GM19193 (cell line): ENCODE results near the gene MIS18A.

Experiments used
- POLR2A ChIP-seq: IDR thresholded peaks from 4 replicates; pipeline ENCODE4 v1.6.1; 2011; ENCODE audit not compliant: insufficient read depth, insufficient read length; ENCODE audit errors: extremely low read depth

MIS18A gene

DNA sequence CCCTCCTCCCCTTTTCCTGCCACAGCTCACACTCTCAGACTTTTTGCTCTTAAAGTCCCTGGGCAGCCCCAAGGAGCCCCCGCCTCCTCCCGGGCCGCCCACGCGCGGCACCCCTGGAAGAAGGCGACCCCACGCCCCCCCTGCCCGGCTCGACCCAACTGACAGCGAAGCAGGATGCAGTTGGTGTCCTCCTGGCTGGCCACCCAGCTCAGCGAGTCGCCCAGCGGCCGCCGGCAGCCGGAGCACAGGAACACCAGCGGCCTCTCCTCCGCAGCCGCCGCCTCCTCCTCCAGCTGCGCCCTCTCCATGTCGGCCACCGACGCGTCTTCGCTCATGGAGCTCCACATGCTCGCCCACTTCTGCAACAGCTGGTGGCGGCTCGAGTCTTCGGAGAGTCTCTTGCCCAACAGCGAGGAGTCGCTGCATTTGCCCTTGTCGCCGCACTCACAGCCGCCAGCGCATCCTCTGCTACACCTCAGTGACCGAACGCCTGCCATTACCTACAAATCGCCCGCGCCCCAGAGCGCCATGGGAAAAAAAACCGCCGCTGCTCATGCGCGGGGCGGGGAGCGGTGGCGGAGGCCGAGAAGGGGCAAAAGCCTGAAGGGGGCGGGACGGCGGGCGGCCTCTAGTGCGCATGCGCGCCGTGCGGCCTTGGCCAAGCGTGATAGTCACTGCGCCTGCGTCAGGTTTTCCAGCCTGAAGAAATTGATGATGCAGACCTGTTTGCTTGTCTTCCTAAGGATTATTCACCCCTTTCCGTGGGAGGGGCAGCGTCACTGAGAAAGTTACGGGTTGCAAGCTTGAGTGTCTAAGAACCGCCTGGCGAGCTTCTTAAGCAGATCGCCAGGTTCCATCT, at the start of gene MIS18A:
TSS of gene MIS18A (minus strand) at position 532 of the 859 bp plus-strand sequence. CDS start at position 497, 35 bp downstream.
- TF ChIP-seq POLR2A, result peak; percentile 82

GRCh38 chr21:32328595-32328994, 49.7 kb upstream of the MIS18A start:
- TF ChIP-seq POLR2A, result no peak

GRCh38 chr21:32325706-32326105, 46.9 kb upstream of the MIS18A start:
- no peak for TF ChIP-seq POLR2A

GRCh38 chr21:32322676-32323075, 43.8 kb upstream of the MIS18A start:
- TF ChIP-seq POLR2A, result no peak

DNA sequence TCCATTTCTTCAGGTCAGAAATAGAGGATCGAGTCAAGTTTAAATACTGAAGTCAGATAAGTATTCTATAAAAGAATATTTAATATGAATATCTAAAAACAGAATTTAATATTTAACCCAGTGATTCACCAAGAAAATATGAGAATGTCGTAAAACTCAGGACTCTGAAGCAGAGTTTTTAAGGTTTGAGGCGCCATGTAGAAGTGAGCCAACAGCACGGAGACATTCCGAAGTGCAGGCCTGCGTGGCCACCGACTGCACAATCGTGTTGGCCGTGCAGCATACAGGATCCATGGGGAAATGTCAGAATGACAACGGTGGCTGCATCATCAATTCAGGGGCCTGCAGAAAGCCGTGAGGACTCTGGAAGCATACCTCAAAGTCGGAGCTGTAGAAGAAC, 43.3 kb upstream of the MIS18A start:
- TF ChIP-seq POLR2A, result no peak

DNA sequence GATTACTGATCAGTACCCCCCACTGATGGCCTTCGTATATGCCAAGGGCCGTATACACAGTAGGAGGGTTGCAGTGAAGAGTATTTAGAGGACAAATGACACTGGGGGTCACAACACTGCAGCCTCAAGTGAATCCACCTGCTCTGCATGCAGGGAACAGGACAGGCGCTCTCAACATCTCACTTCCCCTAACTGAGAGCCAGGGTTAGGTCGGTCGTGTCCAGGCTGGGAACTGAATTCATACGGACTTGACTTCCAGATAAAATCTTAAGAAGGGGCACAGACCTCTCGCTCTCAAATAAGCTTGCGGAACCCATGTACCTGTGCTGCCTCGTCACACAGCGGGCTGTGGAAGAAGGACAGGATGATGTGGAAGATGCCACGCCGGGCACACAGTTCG, 42.6 kb upstream of the MIS18A start:
- TF ChIP-seq POLR2A, result no peak

GRCh38 chr21:32320726-32321125, 41.9 kb upstream of the MIS18A start:
- no peak for TF ChIP-seq POLR2A

- no peak for TF ChIP-seq POLR2A
These were observed 41.2 kb upstream of the MIS18A start for GRCh38 chr21:32320059-32320458.

- no peak for TF ChIP-seq POLR2A
These were observed 40.2 kb upstream of the MIS18A start for GRCh38 chr21:32319012-32319411.

GRCh38 chr21:32317726-32318125, 38.9 kb upstream of the MIS18A start:
- no peak for TF ChIP-seq POLR2A

DNA sequence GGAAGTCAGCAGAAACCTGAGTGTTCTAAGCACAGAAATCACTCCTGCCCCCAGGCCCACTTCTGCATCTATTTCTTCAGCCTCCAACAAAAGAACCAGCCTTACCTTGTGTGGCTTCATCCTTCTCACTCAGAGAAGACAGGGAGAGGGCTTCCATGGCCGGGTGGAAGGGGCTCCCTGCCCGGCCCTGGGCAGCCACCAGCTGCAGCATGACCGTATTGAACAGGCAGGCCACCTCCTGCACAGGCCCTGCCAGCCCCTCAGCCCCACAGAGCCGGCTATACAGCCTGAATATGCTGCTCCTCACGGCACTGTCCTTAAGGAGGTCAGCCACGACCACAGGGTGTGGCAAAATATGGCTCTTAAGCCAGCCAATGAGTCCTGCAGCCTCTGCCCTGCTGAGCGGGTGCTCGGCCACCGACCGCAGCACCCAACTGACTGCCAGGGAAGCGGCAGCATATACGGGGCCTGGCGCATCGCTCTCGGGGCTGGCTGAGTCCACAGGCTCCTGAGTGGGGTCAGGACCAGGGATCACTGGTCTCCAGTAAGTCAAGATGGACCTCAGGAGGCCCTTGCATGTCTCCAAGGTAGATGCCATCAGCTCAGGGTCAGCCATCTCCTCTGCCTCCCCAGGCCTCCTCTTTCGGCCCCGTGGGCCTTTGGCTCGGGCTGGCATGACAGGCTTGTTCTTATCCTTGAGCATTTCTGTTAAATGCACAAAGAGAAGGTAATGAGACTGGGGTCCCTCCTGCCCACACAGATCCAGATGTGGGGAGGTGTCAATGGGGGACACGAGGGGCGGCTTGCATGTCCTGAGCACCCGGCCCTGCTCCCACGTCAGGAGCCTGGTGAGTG, 37.7 kb upstream of the MIS18A start:
- no peak for TF ChIP-seq POLR2A

DNA sequence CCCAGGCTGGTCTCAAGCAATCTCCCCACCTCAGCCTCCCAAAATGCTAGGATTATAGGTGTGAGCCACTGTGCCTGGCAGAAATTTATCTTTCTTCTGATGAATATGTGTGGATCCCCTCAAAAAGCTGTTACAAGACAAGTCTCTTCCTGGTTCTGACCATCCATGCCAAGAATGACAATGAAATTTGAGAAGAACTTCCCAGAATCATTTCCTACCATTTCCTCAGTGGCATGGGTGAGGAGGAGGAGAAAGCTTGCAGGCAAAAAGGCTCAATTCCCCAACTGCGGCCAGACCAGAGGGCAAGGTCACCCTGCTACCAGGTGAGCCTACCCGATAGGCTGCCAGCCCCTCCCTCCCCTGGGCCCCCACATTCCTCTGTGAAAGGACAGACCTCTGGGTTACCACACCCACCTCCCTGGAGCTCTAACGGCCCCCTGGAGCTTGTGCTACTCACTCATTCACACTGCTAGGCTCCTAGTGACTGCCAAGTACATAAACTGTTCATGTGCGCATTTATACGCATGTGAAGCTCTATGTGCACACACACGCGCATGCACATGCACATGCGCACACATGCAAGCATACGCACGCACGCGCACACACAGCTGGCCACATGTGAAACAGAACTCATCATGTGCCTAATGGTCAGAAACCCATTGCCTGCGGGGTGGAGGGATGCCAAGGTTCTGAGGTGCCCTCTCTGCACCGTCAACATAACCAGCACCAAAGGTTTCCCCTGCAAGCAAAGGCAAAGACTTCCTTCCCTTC, 36.8 kb upstream of the MIS18A start:
- TF ChIP-seq POLR2A, result no peak

DNA sequence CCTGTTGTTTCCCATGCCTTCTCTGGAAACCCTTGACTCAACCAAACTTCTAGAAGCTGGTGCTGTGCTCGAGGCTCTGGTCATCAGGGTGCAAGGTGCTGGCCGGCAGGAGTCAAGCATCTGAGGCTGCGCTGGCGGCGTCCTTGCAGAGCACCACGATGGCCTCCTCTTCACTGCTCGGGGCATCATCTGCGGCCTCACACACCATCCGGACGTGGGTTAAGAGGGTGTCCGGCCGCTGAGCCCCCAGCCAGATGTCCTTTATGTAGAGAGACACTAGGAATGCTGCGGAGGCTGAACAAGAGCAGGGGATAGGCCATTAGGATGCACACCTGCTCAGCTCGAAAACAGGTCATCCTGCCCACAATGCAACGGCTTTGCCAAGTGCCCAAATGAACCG, 36.0 kb upstream of the MIS18A start:
- TF ChIP-seq POLR2A, result no peak

DNA sequence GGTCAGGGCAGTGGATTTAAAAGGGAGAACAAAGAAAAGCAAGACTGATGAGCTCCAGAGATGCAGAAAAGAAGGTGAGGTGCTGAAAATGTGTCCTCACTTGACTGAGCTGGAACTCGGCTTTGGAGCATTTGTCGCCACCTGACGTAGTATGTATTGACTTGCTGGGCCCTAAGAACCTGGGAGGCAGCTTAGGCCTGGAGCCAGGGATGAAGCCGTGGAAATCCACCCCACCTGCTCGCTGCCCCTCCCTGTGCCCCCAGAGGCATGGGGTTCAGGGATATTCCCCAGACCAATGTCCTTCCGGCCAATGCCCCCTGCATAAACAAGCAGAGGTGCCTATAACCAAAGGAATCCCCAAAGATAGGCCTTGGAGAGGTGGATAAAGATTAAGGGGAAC, 34.1 kb upstream of the MIS18A start:
- TF ChIP-seq POLR2A, result no peak

GRCh38 chr21:32312326-32312725, 33.5 kb upstream of the MIS18A start:
- no peak for TF ChIP-seq POLR2A
